ENCODE results near the gene THPO. TPM values are rescaled to one million over a fixed set of nuclear protein-coding genes. Genes with fewer than 3 reads are reported as not detected.

THPO gene
- total RNA-seq, 1 donor from 2014 or later, result 0.28 TPM

DNA sequence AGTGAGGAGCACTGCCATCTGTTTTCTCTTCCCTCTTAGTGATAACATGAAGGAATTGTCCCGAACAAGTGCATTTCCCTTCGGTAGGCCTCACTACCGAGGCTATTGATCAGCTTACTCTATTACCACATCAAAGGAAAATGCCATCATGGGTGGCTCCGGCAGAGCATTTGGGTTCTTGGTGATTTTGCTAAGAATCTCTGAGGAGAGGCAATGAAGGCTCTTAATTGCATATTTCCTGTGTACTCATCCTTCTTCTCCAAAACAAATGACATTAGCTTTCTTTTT, 37.1 kb upstream of the THPO start:
- peaks cover 2% of the 10 kb centered on the region for H3K4me1 Mint-ChIP-seq (ENCODE audit: unreplicated experiment)
- no peaks in the 10 kb centered on the region for H3K9me3 Mint-ChIP-seq (ENCODE audit: unreplicated experiment)
- TF ChIP-seq, protein P1, sequence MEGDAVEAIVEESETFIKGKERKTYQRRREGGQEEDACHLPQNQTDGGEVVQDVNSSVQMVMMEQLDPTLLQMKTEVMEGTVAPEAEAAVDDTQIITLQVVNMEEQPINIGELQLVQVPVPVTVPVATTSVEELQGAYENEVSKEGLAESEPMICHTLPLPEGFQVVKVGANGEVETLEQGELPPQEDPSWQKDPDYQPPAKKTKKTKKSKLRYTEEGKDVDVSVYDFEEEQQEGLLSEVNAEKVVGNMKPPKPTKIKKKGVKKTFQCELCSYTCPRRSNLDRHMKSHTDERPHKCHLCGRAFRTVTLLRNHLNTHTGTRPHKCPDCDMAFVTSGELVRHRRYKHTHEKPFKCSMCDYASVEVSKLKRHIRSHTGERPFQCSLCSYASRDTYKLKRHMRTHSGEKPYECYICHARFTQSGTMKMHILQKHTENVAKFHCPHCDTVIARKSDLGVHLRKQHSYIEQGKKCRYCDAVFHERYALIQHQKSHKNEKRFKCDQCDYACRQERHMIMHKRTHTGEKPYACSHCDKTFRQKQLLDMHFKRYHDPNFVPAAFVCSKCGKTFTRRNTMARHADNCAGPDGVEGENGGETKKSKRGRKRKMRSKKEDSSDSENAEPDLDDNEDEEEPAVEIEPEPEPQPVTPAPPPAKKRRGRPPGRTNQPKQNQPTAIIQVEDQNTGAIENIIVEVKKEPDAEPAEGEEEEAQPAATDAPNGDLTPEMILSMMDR (IDR thresholded peaks at IDR 0.05; ENCODE audit: unreplicated experiment), result no peak
- no peak for DNase-seq (ENCODE audit: low spot score)
- H3K4me3 Mint-ChIP-seq (ENCODE audit: unreplicated experiment), result no peak overlapping the region
- H3K27me3 Mint-ChIP-seq (ENCODE audit: unreplicated experiment), result peaks cover 3% of the 10 kb centered on the region
- no peak overlapping the region for H3K27ac Mint-ChIP-seq (ENCODE audit: unreplicated experiment)
- H3K36me3 Mint-ChIP-seq (ENCODE audit: low read depth, unreplicated experiment), result peaks cover 4% of the 10 kb centered on the region

DNA sequence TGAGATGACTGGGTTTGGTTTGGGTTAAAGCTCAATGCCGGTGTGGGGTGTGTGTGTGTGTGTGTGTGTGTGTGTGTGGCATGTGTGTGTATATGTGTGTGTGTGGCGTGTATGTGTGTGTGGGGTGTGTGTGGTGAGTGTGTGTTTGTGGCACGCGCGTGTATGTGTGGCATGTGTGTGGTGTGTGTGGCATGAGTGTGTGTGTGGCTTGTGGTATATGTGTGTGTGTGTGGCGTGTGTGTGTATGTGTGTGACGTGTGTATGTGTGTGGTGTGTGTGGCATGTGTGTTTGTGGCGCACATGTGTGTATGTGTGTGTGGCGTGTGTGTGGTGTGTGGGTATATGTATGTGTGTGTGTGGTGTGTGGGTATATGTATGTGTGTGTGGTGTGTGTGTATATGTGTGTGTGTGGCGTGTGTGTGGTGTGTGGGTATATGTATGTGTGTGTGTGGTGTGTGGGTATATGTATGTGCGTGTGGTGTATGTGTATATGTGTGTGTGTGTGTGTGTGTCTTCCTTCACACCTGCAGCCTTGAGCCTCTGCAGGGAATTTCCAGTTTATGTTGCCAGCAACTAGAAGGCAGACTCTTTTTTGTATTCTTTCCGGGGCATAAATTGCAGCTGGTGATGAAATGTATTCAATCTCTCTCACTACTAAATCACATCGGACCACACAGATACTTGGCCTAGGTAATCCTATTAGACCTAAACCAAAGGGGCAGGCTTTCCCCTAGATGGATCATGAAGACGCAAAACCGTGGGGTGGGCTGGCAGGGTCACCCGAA, 36.6 kb upstream of the THPO start:
- TF ChIP-seq, protein P1 (IDR thresholded peaks at IDR 0.05; ENCODE audit: unreplicated experiment), result no peak
- H3K27me3 Mint-ChIP-seq (ENCODE audit: unreplicated experiment), result peaks cover 3% of the 10 kb centered on the region

DNA sequence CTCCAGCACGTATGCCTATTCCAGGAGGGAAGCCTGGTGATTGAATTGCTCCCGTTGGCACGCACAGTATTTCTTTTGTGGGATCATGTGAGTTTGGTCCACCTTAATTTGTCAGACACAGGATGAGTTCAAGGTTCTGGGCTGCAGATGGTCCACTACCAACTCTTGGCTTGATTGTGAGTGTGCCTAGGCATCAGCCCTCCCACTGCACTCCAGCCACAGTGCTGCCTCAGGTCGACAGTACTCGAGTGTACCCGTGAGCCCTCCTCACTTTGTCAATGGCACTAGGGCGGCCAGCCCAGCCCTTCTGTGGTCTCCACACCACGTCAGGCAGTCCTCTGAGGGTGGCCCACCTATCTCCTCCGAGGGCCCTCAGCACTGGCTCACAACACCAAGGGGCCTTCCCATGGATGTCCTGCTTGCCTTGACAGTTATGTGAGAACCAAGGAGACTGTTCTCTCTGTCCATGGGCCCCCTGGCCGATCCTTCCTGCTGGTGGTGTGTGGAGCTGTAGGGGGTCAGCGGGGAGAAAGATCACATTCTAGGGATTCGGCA, 32.0 kb upstream of the THPO start:
- H3K9me3 Mint-ChIP-seq (ENCODE audit: unreplicated experiment), result no peaks in the 10 kb centered on the region
- TF ChIP-seq, protein P1 (IDR thresholded peaks at IDR 0.05; ENCODE audit: unreplicated experiment), result no peak
- no peak for DNase-seq (ENCODE audit: low spot score)
- no peak overlapping the region for H3K27ac Mint-ChIP-seq (ENCODE audit: unreplicated experiment)
- no peak overlapping the region for H3K4me3 Mint-ChIP-seq (ENCODE audit: unreplicated experiment)
- no peaks in the 10 kb centered on the region for H3K4me1 Mint-ChIP-seq (ENCODE audit: unreplicated experiment)
- peaks cover 1% of the 10 kb centered on the region for H3K27me3 Mint-ChIP-seq (ENCODE audit: unreplicated experiment)
- no peaks in the 10 kb centered on the region for H3K36me3 Mint-ChIP-seq (ENCODE audit: low read depth, unreplicated experiment)

More for the DNA sequence above, 36.6 kb upstream of the THPO start:
- Mint-ChIP-seq H3K9me3 (ENCODE audit: unreplicated experiment) (no peaks in the 10 kb centered on the region), H3K27ac (ENCODE audit: unreplicated experiment) (no peak overlapping the region), H3K4me1 (ENCODE audit: unreplicated experiment) (peaks cover 2% of the 10 kb centered on the region), H3K4me3 (ENCODE audit: unreplicated experiment) (no peak overlapping the region), H3K36me3 (ENCODE audit: low read depth, unreplicated experiment) (peaks cover 4% of the 10 kb centered on the region)
- no peak for DNase-seq (ENCODE audit: low spot score)

DNA sequence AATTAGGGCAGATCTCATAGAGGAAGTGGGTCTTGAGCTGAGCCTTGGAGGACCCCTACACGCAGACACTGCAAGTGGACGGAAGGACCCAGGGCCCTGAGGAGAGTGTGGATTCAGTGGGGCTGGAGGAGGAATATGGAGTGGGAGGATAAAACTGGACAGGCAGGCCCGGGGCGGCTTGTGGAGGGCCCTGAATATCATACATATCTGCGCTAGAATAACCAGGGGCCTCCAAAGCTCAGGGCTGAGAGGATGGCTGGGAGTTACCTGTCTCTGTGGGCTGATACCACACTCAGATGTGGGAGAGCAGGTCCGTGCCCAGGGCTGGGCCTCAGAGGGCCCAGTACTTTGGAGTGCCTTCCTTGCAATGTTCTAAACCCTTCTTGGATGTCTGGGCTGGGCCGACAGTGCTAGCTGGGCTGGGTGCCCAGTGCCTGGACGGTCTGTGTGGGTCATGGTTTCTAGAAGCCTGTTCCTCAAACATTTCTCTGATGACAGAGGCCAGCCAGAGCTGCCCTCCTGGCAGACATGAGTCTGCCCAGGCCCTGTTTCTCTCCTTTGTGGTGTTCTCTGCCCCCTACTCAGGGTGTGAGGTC, 31.4 kb upstream of the THPO start:
- TF ChIP-seq, protein P1 (IDR thresholded peaks at IDR 0.05; ENCODE audit: unreplicated experiment), result no peak
- no peak for DNase-seq (ENCODE audit: low spot score)
- H3K9me3 Mint-ChIP-seq (ENCODE audit: unreplicated experiment), result no peaks in the 10 kb centered on the region
- H3K4me1 Mint-ChIP-seq (ENCODE audit: unreplicated experiment), result no peaks in the 10 kb centered on the region
- peaks cover 1% of the 10 kb centered on the region for H3K27me3 Mint-ChIP-seq (ENCODE audit: unreplicated experiment)
- H3K36me3 Mint-ChIP-seq (ENCODE audit: low read depth, unreplicated experiment), result no peaks in the 10 kb centered on the region
- no peak overlapping the region for H3K4me3 Mint-ChIP-seq (ENCODE audit: unreplicated experiment)
- H3K27ac Mint-ChIP-seq (ENCODE audit: unreplicated experiment), result no peak overlapping the region
